Measurements from ENCODE around the gene CCDC6.

DNA sequence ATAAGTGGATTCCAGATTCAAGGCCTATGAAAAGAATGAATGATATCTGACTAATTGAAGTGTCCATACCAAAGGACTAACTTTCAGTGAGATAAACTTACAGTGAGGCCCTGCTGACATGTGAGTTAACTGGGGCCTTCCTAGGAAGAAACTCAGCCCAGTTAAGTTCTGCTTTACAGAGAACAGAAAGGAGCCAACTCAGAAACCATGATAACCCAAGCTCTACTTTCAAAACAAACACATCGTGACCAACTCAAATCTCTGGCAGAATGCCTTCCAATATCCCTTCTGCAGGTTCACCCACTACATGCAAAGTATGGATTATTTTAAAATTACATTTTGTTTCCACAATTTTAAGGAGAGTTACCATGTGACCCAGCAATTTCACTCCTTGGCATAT is 77.3 kb downstream of the CCDC6 start:
- TF ChIP-seq, protein P1, sequence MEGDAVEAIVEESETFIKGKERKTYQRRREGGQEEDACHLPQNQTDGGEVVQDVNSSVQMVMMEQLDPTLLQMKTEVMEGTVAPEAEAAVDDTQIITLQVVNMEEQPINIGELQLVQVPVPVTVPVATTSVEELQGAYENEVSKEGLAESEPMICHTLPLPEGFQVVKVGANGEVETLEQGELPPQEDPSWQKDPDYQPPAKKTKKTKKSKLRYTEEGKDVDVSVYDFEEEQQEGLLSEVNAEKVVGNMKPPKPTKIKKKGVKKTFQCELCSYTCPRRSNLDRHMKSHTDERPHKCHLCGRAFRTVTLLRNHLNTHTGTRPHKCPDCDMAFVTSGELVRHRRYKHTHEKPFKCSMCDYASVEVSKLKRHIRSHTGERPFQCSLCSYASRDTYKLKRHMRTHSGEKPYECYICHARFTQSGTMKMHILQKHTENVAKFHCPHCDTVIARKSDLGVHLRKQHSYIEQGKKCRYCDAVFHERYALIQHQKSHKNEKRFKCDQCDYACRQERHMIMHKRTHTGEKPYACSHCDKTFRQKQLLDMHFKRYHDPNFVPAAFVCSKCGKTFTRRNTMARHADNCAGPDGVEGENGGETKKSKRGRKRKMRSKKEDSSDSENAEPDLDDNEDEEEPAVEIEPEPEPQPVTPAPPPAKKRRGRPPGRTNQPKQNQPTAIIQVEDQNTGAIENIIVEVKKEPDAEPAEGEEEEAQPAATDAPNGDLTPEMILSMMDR (IDR thresholded peaks at IDR 0.05): no peak
- no peak for TF ChIP-seq POLR2A (IDR thresholded peaks at IDR 0.05)

Measured in lower leg skin (tissue), 3 donors.